OCI-LY1 (cell line): ENCODE results near the gene RNF167.

Experiments
- CTCF ChIP-seq: fragments of 200-600 bp; sonication (generic), shearing (Covaris generic); IDR thresholded peaks from 2 replicates; pipeline ENCODE4 v1.5.1; 2017; ENCODE audit warnings: mild to moderate bottlenecking, antibody characterized with exemption, low read length, moderate library complexity, mixed read lengths
- EZH2 ChIP-seq: fragments of 200-600 bp; sonication (generic), shearing (Covaris generic); IDR thresholded peaks from 2 replicates; pipeline ENCODE4 v1.8.0; 2017; ENCODE audit warnings: borderline replicate concordance, mixed run types, mild to moderate bottlenecking, antibody characterized with exemption, low read length, moderate library complexity, mixed read lengths

GRCh38 chr17:4938688-4939545 lies 1.2 kb upstream of the RNF167 start:
- no peak; the same call in 1 of the 2 replicates for TF ChIP-seq CTCF
- no peak for TF ChIP-seq EZH2
